Measurements from ENCODE around the gene SLC38A3.
A peak's percentile ranks its signal among the peaks of the same experiment; 100 is the strongest.
"Not testable (repeated sequence)": the region's sequence is repeated elsewhere in the genome, so short reads cannot be mapped to it uniquely, and the experiment has no call there.

The SLC38A3 gene

GRCh38 chr3:50242851-50243542 lies 37.9 kb downstream of the SLC38A3 start:
- no peak overlapping the region for H3K9ac ChIP-seq
- no peak overlapping the region for H2AFZ ChIP-seq
- no peak for TF ChIP-seq CTCF (IDR thresholded peaks at IDR 0.05)
- peaks cover 73% of the 10 kb centered on the region for H3K4me1 ChIP-seq
- H3K9me3 ChIP-seq (ENCODE audit: control insufficient read depth, low read length) = no peaks in the 10 kb centered on the region
- no peaks in the 10 kb centered on the region for H3K36me3 ChIP-seq (ENCODE audit: control insufficient read depth, insufficient read depth, low read length)
- no peak overlapping the region for H3K4me3 ChIP-seq (ENCODE audit: low read depth, low read length)
- H3K27ac ChIP-seq = peak overlapping the region; percentile 97
- no peak overlapping the region for H3K4me2 ChIP-seq (ENCODE audit: low read length)
- H3K79me2 ChIP-seq = peaks cover 77% of the 10 kb centered on the region
- H3K27me3 ChIP-seq (ENCODE audit: control insufficient read depth, insufficient read depth, low read length) = no peaks in the 10 kb centered on the region

GRCh38 chr3:50243543-50243895 lies 38.4 kb downstream of the SLC38A3 start:
- no peak overlapping the region for H3K9ac ChIP-seq
- peaks cover 83% of the 10 kb centered on the region for H3K79me2 ChIP-seq
- no peak for TF ChIP-seq CTCF (IDR thresholded peaks at IDR 0.05)
- peak overlapping the region; percentile 97 for H3K27ac ChIP-seq
- H2AFZ ChIP-seq = no peak overlapping the region
- H3K9me3 ChIP-seq (ENCODE audit: control insufficient read depth, low read length) = no peaks in the 10 kb centered on the region
- no peak overlapping the region for H3K4me2 ChIP-seq (ENCODE audit: low read length)
- H3K27me3 ChIP-seq (ENCODE audit: control insufficient read depth, insufficient read depth, low read length) = no peaks in the 10 kb centered on the region
- H3K4me1 ChIP-seq = peaks cover 73% of the 10 kb centered on the region
- H3K4me3 ChIP-seq (ENCODE audit: low read depth, low read length) = no peak overlapping the region
- no peaks in the 10 kb centered on the region for H3K36me3 ChIP-seq (ENCODE audit: control insufficient read depth, insufficient read depth, low read length)

- H3K27ac ChIP-seq = peak overlapping the region; percentile 97
- not testable (repeated sequence) for H3K9me3 ChIP-seq (ENCODE audit: control insufficient read depth, low read length); H3K9ac ChIP-seq; H3K36me3 ChIP-seq (ENCODE audit: control insufficient read depth, insufficient read depth, low read length); H3K27me3 ChIP-seq (ENCODE audit: control insufficient read depth, insufficient read depth, low read length); H3K4me2 ChIP-seq (ENCODE audit: low read length); H3K4me3 ChIP-seq (ENCODE audit: low read depth, low read length); H2AFZ ChIP-seq
- H3K79me2 ChIP-seq = peaks cover 83% of the 10 kb centered on the region
- peaks cover 71% of the 10 kb centered on the region for H3K4me1 ChIP-seq
Measured at GRCh38 chr3:50244813-50245212, 39.7 kb downstream of the SLC38A3 start.

GRCh38 chr3:50245251-50245745 lies 40.2 kb downstream of the SLC38A3 start:
- H2AFZ ChIP-seq = no peak overlapping the region
- peaks cover 83% of the 10 kb centered on the region for H3K79me2 ChIP-seq
- peak overlapping the region; percentile 83 for H3K4me2 ChIP-seq (ENCODE audit: low read length)
- no peaks in the 10 kb centered on the region for H3K27me3 ChIP-seq (ENCODE audit: control insufficient read depth, insufficient read depth, low read length)
- peak overlapping the region; percentile 29 for H3K4me3 ChIP-seq (ENCODE audit: low read depth, low read length)
- H3K36me3 ChIP-seq (ENCODE audit: control insufficient read depth, insufficient read depth, low read length) = no peaks in the 10 kb centered on the region
- no peaks in the 10 kb centered on the region for H3K9me3 ChIP-seq (ENCODE audit: control insufficient read depth, low read length)
- H3K27ac ChIP-seq = peak overlapping the region; percentile 97
- TF ChIP-seq CTCF (IDR thresholded peaks at IDR 0.05) = no peak
- H3K9ac ChIP-seq = no peak overlapping the region
- H3K4me1 ChIP-seq = peaks cover 74% of the 10 kb centered on the region

GRCh38 chr3:50245831-50246516 lies 40.9 kb downstream of the SLC38A3 start:
- no peaks in the 10 kb centered on the region for H3K27me3 ChIP-seq (ENCODE audit: control insufficient read depth, insufficient read depth, low read length)
- H3K36me3 ChIP-seq (ENCODE audit: control insufficient read depth, insufficient read depth, low read length) = no peaks in the 10 kb centered on the region
- H3K27ac ChIP-seq = peak overlapping the region; percentile 97
- H3K4me1 ChIP-seq = peaks cover 78% of the 10 kb centered on the region
- peak; percentile 97 for TF ChIP-seq CTCF (IDR thresholded peaks at IDR 0.05)
- H2AFZ ChIP-seq = peak overlapping the region; percentile 47
- peaks cover 84% of the 10 kb centered on the region for H3K79me2 ChIP-seq
- peak overlapping the region; percentile 83 for H3K4me2 ChIP-seq (ENCODE audit: low read length)
- peak overlapping the region; percentile 29 for H3K4me3 ChIP-seq (ENCODE audit: low read depth, low read length)
- H3K9me3 ChIP-seq (ENCODE audit: control insufficient read depth, low read length) = no peaks in the 10 kb centered on the region
- H3K9ac ChIP-seq = no peak overlapping the region
